Measurements from ENCODE around the gene NFATC4. TPM values are rescaled to one million over a fixed set of nuclear protein-coding genes. Genes with fewer than 3 reads are reported as not detected.
"Not testable (repeated sequence)": the region's sequence is repeated elsewhere in the genome, so short reads cannot be mapped to it uniquely, and the experiment has no call there.

Gene NFATC4
- total and polyA plus RNA-seq, 8 donors = 3.3 to 97.9 (median 12.7) TPM

DNA sequence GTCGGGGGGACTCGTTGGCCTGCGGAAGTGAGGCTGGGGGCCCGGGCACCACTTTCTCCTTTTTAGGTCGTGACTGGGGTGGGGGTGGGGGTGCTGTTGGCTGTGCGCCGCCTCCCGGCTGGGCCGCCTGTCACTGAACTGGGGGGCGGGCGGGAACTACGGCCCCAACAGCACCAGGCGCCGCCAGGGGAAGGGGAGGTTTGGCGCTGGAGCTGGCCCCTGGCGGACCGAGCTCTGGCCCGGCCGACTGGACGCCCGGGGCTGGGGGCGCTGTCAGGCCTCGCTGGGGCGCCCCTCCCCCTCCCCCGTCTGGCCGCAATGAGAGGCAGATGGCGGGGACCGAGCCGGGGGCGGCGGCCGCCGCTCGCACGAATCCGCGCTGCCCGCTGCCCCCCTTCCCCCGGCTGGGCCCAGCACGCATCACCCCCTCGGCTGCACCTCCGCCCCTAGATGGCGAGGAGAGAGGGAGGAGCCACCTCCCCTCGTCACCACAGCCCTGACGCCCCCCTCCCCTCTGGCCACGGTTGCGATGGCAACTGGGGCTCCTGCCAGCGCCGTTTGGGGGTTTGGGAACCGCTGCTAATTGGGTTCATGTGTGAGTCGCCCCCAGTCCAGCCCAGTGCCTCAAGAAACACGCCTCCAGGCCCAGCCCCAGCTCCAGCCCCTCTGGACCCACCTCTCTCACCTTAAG is 723 bp downstream of the NFATC4 start:
- Histone ChIP-seq H3K27me3 (no peaks in the 10 kb centered on the region), H3K4me3 (peak overlapping the region in 3 of 4 donors; percentile 23 to 53 (median 45)), H3K27ac (peak overlapping the region in 3 of 4 donors; percentile 44 to 60 (median 49)), H3K9me3 (no peaks in the 10 kb centered on the region), H3K36me3 (no peaks in the 10 kb centered on the region), H3K4me1 (peaks cover 0 to 15% (median 0%) of the 10 kb centered on the region in 3 donors)
- WGBS, 2 donors = 12 to 14% methylated on average over 26 to 49 of the region's 52 CpGs
- TF ChIP-seq, protein P1, sequence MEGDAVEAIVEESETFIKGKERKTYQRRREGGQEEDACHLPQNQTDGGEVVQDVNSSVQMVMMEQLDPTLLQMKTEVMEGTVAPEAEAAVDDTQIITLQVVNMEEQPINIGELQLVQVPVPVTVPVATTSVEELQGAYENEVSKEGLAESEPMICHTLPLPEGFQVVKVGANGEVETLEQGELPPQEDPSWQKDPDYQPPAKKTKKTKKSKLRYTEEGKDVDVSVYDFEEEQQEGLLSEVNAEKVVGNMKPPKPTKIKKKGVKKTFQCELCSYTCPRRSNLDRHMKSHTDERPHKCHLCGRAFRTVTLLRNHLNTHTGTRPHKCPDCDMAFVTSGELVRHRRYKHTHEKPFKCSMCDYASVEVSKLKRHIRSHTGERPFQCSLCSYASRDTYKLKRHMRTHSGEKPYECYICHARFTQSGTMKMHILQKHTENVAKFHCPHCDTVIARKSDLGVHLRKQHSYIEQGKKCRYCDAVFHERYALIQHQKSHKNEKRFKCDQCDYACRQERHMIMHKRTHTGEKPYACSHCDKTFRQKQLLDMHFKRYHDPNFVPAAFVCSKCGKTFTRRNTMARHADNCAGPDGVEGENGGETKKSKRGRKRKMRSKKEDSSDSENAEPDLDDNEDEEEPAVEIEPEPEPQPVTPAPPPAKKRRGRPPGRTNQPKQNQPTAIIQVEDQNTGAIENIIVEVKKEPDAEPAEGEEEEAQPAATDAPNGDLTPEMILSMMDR (IDR thresholded peaks at IDR 0.05) = no peak
- intact Hi-C loops (cut with DNase I) = no loop called here
- ATAC-seq = no peak
- peak; percentile 35 to 74 (median 55) for DNase-seq
- no peak for FAIRE-seq

DNA sequence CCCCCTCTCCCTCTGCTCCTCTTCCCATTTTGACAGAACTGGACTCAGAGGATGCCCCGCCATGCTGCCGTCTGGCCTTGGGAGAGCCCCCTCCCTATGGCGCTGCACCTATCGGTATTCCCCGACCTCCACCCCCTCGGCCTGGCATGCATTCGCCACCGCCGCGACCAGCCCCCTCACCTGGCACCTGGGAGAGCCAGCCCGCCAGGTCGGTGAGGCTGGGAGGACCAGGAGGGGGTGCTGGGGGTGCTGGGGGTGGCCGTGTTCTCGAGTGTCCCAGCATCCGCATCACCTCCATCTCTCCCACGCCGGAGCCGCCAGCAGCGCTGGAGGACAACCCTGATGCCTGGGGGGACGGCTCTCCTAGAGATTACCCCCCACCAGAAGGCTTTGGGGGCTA is 1.5 kb downstream of the NFATC4 start:
- Histone ChIP-seq H3K27ac (peak overlapping the region in 1 of 4 donors; percentile 44), H3K4me3 (no peak overlapping the region), H3K9me3 (no peaks in the 10 kb centered on the region), H3K36me3 (no peaks in the 10 kb centered on the region), H3K27me3 (no peaks in the 10 kb centered on the region), H3K4me1 (peaks cover 0 to 15% (median 0%) of the 10 kb centered on the region in 3 donors)
- ATAC-seq (no peak), DNase-seq (peak in 2 of 6 donors; percentile 47 to 75), FAIRE-seq (no peak)
- intact Hi-C loops (cut with DNase I) = no loop called here
- TF ChIP-seq, protein P1 (IDR thresholded peaks at IDR 0.05) = no peak
- 90 to 92% methylated on average over 20 of the region's 20 CpGs for WGBS, 2 donors

DNA sequence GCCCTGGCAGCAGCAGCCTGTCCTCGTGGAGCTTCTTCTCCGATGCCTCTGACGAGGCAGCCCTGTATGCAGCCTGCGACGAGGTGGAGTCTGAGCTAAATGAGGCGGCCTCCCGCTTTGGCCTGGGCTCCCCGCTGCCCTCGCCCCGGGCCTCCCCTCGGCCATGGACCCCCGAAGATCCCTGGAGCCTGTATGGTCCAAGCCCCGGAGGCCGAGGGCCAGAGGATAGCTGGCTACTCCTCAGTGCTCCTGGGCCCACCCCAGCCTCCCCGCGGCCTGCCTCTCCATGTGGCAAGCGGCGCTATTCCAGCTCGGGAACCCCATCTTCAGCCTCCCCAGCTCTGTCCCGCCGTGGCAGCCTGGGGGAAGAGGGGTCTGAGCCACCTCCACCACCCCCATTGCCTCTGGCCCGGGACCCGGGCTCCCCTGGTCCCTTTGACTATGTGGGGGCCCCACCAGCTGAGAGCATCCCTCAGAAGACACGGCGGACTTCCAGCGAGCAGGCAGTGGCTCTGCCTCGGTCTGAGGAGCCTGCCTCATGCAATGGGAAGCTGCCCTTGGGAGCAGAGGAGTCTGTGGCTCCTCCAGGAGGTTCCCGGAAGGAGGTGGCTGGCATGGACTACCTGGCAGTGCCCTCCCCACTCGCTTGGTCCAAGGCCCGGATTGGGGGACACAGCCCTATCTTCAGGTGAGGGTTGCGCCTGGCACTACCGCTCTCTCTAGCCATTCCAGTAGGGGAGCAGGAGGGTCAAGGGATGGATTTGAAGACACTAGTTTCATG is 2.1 kb downstream of the NFATC4 start:
- intact Hi-C loops (cut with DNase I) = loop anchor here in 1 of 3 donors (5.0 kb wide), 1 partner anchor 62 kb away; no protein-coding TSS in a partner anchor
- Histone ChIP-seq H3K4me1 (peaks cover 0 to 14% (median 0%) of the 10 kb centered on the region in 3 donors), H3K9me3 (no peaks in the 10 kb centered on the region), H3K27me3 (no peaks in the 10 kb centered on the region), H3K27ac (no peak overlapping the region), H3K36me3 (no peaks in the 10 kb centered on the region), H3K4me3 (no peak overlapping the region)
- DNase-seq (peak in 1 of 6 donors; percentile 79), FAIRE-seq (no peak), ATAC-seq (no peak)
- 80 to 84% methylated on average over 32 of the region's 32 CpGs for WGBS, 2 donors
- TF ChIP-seq, protein P1 (IDR thresholded peaks at IDR 0.05) = no peak

DNA sequence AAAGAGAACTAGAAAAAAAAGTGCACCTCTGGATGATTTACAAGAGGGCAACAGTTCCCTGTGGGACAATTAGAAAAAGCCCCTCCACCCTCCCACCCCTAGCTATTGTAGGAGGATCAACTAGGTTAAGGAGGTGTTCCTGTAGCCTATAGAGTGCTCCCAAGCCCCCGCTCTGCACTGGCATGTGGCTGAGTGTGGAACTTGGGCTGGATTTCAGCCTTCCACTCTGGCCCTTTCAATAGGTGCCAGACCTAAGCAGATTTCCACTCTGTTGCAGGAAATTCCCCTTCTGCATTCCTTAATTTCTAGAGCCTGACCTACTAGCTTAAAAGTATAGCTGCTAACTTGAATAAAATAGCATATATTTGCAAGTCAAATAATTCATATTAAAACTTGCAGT is 2.8 kb downstream of the NFATC4 start:
- Histone ChIP-seq H3K4me3 (no peak overlapping the region), H3K9me3 (no peaks in the 10 kb centered on the region), H3K27ac (no peak overlapping the region), H3K4me1 (peaks cover 0 to 10% (median 0%) of the 10 kb centered on the region in 3 donors), H3K36me3 (no peaks in the 10 kb centered on the region), H3K27me3 (no peaks in the 10 kb centered on the region)
- ATAC-seq (no peak), FAIRE-seq (no peak), DNase-seq (no peak)
- 85 to 95% methylated on average over 1 of the region's 1 CpG for WGBS, 2 donors
- intact Hi-C loops (cut with DNase I) = loop anchor here in 1 of 3 donors (5.0 kb wide), 1 partner anchor 62 kb away; no protein-coding TSS in a partner anchor
- TF ChIP-seq, protein P1 (IDR thresholded peaks at IDR 0.05) = no peak

DNA sequence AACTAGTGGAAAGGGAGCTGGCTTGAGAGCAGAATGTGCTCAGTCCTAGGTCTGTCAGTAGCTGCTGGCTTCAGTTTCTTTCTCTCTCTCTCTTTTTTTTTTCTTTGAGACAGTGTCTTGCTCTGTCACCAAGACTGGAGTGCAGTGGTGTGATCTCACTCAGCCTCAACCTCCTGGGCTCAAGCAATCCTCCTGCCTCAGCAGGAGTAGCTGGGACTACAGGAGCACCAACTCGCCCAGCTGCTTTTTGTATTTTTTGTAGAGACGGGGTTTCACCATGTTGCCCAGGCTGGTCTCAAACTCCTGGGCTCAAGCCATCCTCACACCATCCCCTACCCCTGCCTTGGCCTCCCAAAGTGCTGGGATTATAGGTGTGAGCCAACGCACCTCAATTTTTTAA is 3.6 kb downstream of the NFATC4 start:
- not testable (repeated sequence) for H3K36me3 ChIP-seq, FAIRE-seq, H3K9me3 ChIP-seq, H3K4me3 ChIP-seq, H3K4me1 ChIP-seq, H3K27ac ChIP-seq, H3K27me3 ChIP-seq, DNase-seq, ATAC-seq
- WGBS, 2 donors = 82 to 86% methylated on average over 3 of the region's 3 CpGs
- intact Hi-C loops (cut with DNase I) = loop anchor here in 1 of 3 donors (5.0 kb wide), 1 partner anchor 61 kb away; no protein-coding TSS in a partner anchor

Data from pancreas (tissue), 10 donors.